Activated T-helper 1 cell treated with anti-CD3 and anti-CD28 coated beads, Interleukin-12 subunit alpha, Interleukin-12 subunit beta, Interleukin-2, Interleukin-4 antibody, amounts not matched to agents 30 ng/mL and 10 ng/mL and 1 ng/mL, durations not matched to agents 14 hours and 24 hours and 36 hours (primary cell): Measurements from ENCODE around the gene PER1. TPM values are rescaled to one million over a fixed set of nuclear protein-coding genes. Genes with fewer than 3 reads are reported as not detected.
A peak's percentile ranks its signal among the peaks of the same experiment; 100 is the strongest.

Experiments used
- DNase-seq: peaks from one replicate; pipeline ENCODE4 v3.0.0; 2021; ENCODE audit warnings: low spot score
- H3K27ac Mint-ChIP-seq: one replicate; pipeline ENCODE4 v1.8.0; 2021; ENCODE audit warnings: mild to moderate bottlenecking, mixed read lengths
- H3K27me3 Mint-ChIP-seq: one replicate; pipeline ENCODE4 v1.8.0; 2022; ENCODE audit warnings: mild to moderate bottlenecking, moderate library complexity, mixed read lengths; ENCODE audit not compliant: insufficient read depth
- H3K36me3 Mint-ChIP-seq: one replicate; pipeline ENCODE4 v1.8.0; 2021; ENCODE audit warnings: low read depth, mixed read lengths
- H3K4me1 Mint-ChIP-seq: one replicate; pipeline ENCODE4 v1.8.0; 2021; ENCODE audit warnings: low read depth, mixed read lengths
- H3K4me3 Mint-ChIP-seq: one replicate; pipeline ENCODE4 v1.8.0; 2021; ENCODE audit warnings: mild to moderate bottlenecking, moderate library complexity, mixed read lengths
- H3K9me3 Mint-ChIP-seq: one replicate; pipeline ENCODE4 v1.8.0; 2021; ENCODE audit warnings: mixed read lengths
- intact Hi-C: fragments of 100-400 bp; cut with micrococcal nuclease; formaldehyde crosslinking; loops from one replicate; pipeline ENCODE4 v1.15.1; 2024
- total RNA-seq: library from RNA; stranded (reverse); gene quantifications from 2 replicates; pipeline ENCODE4 v1.2.3, GENCODE V29; 2022

Gene PER1
- total RNA-seq, 1 donor from 2014 or later: 36.9 TPM

GRCh38 chr17:8140065-8141029, 11.9 kb downstream of the PER1 start:
- peak overlapping the region; percentile 32 for H3K27ac Mint-ChIP-seq
- no peak for DNase-seq
- H3K4me1 Mint-ChIP-seq: no peaks in the 10 kb centered on the region

GRCh38 chr17:8138672-8139371, 13.4 kb downstream of the PER1 start:
- H3K27ac Mint-ChIP-seq: no peak overlapping the region
- H3K4me1 Mint-ChIP-seq: no peaks in the 10 kb centered on the region
- intact Hi-C loops: loop anchor here (1.0 to 10.0 kb wide), 10 partner anchors 12 to 296 kb away; partner anchors contain the start of gene NDEL1
- H3K36me3 Mint-ChIP-seq: peaks cover 21% of the 10 kb centered on the region
- peaks cover 11% of the 10 kb centered on the region for H3K27me3 Mint-ChIP-seq
- no peaks in the 10 kb centered on the region for H3K9me3 Mint-ChIP-seq
- DNase-seq: peak; percentile 95
- no peak overlapping the region for H3K4me3 Mint-ChIP-seq

More at GRCh38 chr17:8140065-8141029, 11.9 kb downstream of the PER1 start:
- H3K36me3 Mint-ChIP-seq: peaks cover 25% of the 10 kb centered on the region
- intact Hi-C loops: no loop called here
- H3K4me3 Mint-ChIP-seq: no peak overlapping the region
- peaks cover 6% of the 10 kb centered on the region for H3K27me3 Mint-ChIP-seq
- H3K9me3 Mint-ChIP-seq: no peaks in the 10 kb centered on the region

DNA sequence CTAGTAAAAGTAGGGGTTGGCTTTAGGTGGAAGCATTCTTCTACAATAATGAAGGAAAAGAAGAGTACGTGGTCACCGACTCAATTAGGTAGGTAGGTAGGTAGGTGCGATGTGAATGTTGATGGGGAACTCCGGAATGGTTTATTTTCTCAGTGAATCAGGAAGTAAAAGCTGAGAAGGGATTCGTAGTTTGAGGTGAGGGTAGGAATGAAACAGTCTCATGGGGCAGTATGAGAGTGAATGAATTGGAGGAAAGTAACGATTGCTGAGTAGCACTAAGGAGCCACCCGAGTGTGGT, 13.9 kb downstream of the PER1 start:
- H3K27ac Mint-ChIP-seq: no peak overlapping the region
- H3K36me3 Mint-ChIP-seq: peaks cover 21% of the 10 kb centered on the region
- no peaks in the 10 kb centered on the region for H3K9me3 Mint-ChIP-seq
- H3K27me3 Mint-ChIP-seq: peaks cover 11% of the 10 kb centered on the region
- no peaks in the 10 kb centered on the region for H3K4me1 Mint-ChIP-seq
- no peak overlapping the region for H3K4me3 Mint-ChIP-seq
- DNase-seq: no peak
- intact Hi-C loops: loop anchor here (1.0 to 10.0 kb wide), 5 partner anchors 12 to 296 kb away; partner anchors contain the start of gene NDEL1

DNA sequence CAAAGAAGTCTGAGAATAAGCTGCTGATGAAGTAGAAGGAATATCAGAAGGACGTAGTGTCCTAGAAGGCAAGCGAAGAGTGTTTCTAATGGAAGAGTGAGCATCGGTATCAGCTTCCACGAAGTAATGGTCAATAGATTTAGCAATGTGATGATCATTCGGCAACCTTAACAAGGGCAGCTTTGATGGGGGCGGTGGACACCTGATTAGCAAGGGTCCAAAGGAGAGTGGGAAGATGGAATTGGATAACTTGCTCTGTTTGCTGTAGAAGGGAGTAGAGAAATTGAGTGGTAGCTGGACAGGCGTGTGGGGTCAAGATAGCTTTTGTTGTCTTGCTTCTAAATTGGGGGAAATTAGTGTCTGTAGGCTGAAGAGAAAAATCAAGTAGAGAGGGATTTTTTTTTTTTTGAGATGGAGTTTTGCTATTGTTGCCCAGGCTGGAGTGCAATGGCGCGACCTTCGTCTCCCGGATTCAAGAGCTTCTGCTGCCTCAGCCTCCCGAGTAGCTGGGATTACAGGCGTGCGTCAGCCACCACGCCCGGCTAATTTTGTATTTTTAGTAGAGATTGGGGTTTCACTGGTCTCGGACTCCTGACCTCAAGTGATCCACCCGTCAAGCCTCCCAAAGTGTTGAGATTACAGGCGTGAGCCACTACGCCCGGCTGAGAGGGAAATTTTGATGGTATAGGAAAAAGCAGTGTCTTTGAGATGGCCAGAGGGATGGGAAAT, 14.4 kb downstream of the PER1 start:
- no peak overlapping the region for H3K27ac Mint-ChIP-seq
- intact Hi-C loops: loop anchor here (1.0 to 10.0 kb wide), 5 partner anchors 12 to 297 kb away; partner anchors contain the start of gene NDEL1
- no peaks in the 10 kb centered on the region for H3K9me3 Mint-ChIP-seq
- DNase-seq: no peak
- peaks cover 19% of the 10 kb centered on the region for H3K36me3 Mint-ChIP-seq
- no peak overlapping the region for H3K4me3 Mint-ChIP-seq
- H3K27me3 Mint-ChIP-seq: peaks cover 11% of the 10 kb centered on the region
- H3K4me1 Mint-ChIP-seq: no peaks in the 10 kb centered on the region

DNA sequence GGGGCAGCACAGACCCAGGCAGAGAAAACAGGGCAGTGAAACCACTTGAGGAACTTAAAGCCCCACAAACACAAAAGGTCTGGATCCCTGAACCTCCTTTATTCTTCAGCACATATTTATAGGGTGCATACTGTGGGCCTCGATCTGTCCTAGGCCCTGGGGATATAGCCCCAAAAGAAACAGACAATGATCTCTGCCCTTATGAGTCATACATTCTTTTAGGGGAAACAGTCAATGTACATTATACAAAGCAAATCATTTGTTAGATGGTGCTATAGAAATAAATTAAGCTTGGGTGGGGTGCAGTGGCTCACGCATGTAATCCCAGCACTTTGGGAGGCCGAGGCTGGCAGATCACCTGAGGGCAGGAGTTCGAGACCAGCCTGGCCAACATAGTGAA, 18.3 kb downstream of the PER1 start:
- no peak for DNase-seq
- intact Hi-C loops: loop anchor here (10.0 kb wide), 1 partner anchor 301 kb away; the partner anchor contains the start of gene NDEL1
- no peak overlapping the region for H3K27ac Mint-ChIP-seq
- no peak overlapping the region for H3K4me3 Mint-ChIP-seq
- peaks cover 20% of the 10 kb centered on the region for H3K27me3 Mint-ChIP-seq
- no peaks in the 10 kb centered on the region for H3K9me3 Mint-ChIP-seq
- H3K36me3 Mint-ChIP-seq: no peaks in the 10 kb centered on the region
- H3K4me1 Mint-ChIP-seq: peaks cover 5% of the 10 kb centered on the region

- Mint-ChIP-seq H3K36me3 (no peaks in the 10 kb centered on the region), H3K4me1 (peaks cover 5% of the 10 kb centered on the region), H3K9me3 (no peaks in the 10 kb centered on the region), H3K27me3 (peaks cover 20% of the 10 kb centered on the region), H3K4me3 (no peak overlapping the region), H3K27ac (no peak overlapping the region)
- no peak for DNase-seq
- intact Hi-C loops: loop anchor here (10.0 kb wide), 1 partner anchor 301 kb away; the partner anchor contains the start of gene NDEL1
These were observed 18.8 kb downstream of the PER1 start for GRCh38 chr17:8133399-8133798.

GRCh38 chr17:8131844-8132441, 20.3 kb downstream of the PER1 start:
- intact Hi-C loops: loop anchor here (10.0 kb wide), 1 partner anchor 303 kb away; the partner anchor contains the start of gene NDEL1
- no peak overlapping the region for H3K27ac Mint-ChIP-seq
- H3K4me3 Mint-ChIP-seq: no peak overlapping the region

DNA sequence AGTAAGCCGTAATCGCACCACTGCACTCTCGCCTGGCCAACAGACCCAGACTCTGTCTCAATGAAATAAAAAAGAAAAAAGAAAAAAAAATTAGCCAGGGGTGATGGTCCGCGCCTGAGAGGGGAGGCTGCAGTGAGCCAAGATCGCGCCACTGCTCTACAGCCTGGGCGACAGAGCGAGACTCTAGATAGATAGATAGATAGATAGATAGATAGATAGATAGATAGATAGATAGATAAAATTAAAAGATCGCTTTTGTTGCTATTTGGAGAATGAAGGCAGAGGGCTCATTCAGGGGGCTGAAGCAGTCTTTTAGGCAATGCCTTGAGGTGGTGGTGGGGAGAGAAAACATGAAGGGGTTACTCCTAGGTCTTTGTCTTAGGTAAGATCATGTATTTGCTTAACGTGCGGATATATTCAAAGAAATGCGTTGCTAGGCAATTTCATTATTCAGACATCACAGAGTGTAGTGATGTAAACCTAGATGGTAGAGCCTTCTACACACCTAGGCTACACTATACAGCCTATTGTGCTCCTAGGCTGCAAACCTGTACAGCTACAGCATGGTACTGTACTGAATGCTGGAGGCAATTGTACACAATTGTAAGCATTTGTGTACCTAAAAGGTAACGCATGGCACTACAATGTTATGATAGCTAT, 23.9 kb downstream of the PER1 start:
- Mint-ChIP-seq H3K4me3 (no peak overlapping the region), H3K27ac (no peak overlapping the region), H3K4me1 (peaks cover 42% of the 10 kb centered on the region), H3K9me3 (no peaks in the 10 kb centered on the region), H3K36me3 (peaks cover 3% of the 10 kb centered on the region), H3K27me3 (peaks cover 44% of the 10 kb centered on the region)
- intact Hi-C loops: loop anchor here (10.0 kb wide), 1 partner anchor 617 kb away; the partner anchor contains the start of gene CCDC42
- DNase-seq: no peak

More at GRCh38 chr17:8131844-8132441, 20.3 kb downstream of the PER1 start:
- Mint-ChIP-seq H3K36me3 (no peaks in the 10 kb centered on the region), H3K9me3 (no peaks in the 10 kb centered on the region), H3K4me1 (peaks cover 10% of the 10 kb centered on the region), H3K27me3 (peaks cover 27% of the 10 kb centered on the region)
- no peak for DNase-seq

DNA sequence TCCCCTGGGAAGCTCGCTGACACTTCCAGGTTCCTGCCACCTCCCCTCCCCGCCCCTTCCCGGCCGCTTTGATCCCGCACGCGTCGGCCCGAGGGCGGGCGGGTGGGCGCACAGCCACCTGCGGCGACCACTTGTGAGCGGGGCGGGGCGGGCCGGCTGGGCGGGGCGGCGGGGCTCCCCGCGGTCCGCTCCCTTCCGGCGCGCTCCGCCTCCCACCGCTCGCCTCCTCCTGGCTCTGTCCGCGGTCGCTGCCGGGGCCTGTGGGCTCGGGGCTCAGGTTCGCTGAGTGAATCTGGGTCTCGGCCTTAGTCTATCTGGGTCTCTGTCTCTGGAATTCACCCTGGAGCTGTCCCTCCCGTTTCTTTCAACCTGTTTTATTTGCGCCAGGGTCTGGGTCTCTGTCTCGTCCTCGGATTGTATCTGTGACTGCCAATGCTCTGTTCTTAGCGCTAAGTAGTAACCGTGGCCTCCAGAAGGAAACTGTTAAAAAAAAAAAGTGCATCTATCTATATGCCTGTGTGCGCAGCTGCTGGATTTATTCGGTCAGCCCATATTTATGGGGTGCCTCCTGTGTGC, 25.6 kb downstream of the PER1 start:
- H3K27me3 Mint-ChIP-seq: peaks cover 51% of the 10 kb centered on the region
- intact Hi-C loops: loop anchor here (1.0 to 10.0 kb wide), 4 partner anchors 12 to 618 kb away; partner anchors contain the start of gene CCDC42

GRCh38 chr17:8125947-8126490, 26.2 kb downstream of the PER1 start:
- intact Hi-C loops: loop anchor here (1.0 to 10.0 kb wide), 7 partner anchors 12 to 619 kb away; partner anchors contain the start of gene CCDC42
- peaks cover 42% of the 10 kb centered on the region for H3K4me1 Mint-ChIP-seq
- H3K27ac Mint-ChIP-seq: peak overlapping the region; percentile 97
- H3K36me3 Mint-ChIP-seq: peaks cover 5% of the 10 kb centered on the region
- peaks cover 49% of the 10 kb centered on the region for H3K27me3 Mint-ChIP-seq
- no peaks in the 10 kb centered on the region for H3K9me3 Mint-ChIP-seq
- peak overlapping the region; percentile 91 for H3K4me3 Mint-ChIP-seq
- no peak for DNase-seq

More for the DNA sequence above, 25.6 kb downstream of the PER1 start:
- Mint-ChIP-seq H3K4me1 (peaks cover 40% of the 10 kb centered on the region), H3K9me3 (no peaks in the 10 kb centered on the region), H3K36me3 (peaks cover 5% of the 10 kb centered on the region), H3K27ac (peak overlapping the region; percentile 97), H3K4me3 (peak overlapping the region; percentile 91)
- peak; percentile 47 for DNase-seq
